HEK293 (cell line): ENCODE data around the gene FANCE.

Experiments used
- AEBP2 ChIP-seq: fragments of 450-650 bp; formaldehyde crosslinking; IDR thresholded peaks from 2 replicates; pipeline ENCODE4 v1.5.1; 2016; ENCODE audit warnings: missing biosample characterization, missing genetic modification characterization, borderline replicate concordance
- CTCF ChIP-seq: fragments of 450-650 bp; formaldehyde crosslinking; IDR thresholded peaks from 2 replicates; pipeline ENCODE4 v1.5.1; 2016; ENCODE audit warnings: missing biosample characterization, missing genetic modification characterization
- GLIS2 ChIP-seq: fragments of 450-650 bp; formaldehyde crosslinking; IDR thresholded peaks from 2 replicates; pipeline ENCODE4 v1.5.1; 2016; ENCODE audit warnings: missing biosample characterization, missing genetic modification characterization
- KLF8 ChIP-seq: fragments of 450-650 bp; formaldehyde crosslinking; IDR thresholded peaks from 2 replicates; pipeline ENCODE4 v1.5.1; 2016; ENCODE audit warnings: missing biosample characterization, missing genetic modification characterization
- PRDM2 ChIP-seq: fragments of 450-650 bp; formaldehyde crosslinking; IDR thresholded peaks from 2 replicates; pipeline ENCODE4 v1.5.1; 2016; ENCODE audit warnings: missing biosample characterization, missing genetic modification characterization, borderline replicate concordance
- ZBTB10 ChIP-seq: fragments of 450-650 bp; formaldehyde crosslinking; IDR thresholded peaks from 2 replicates; pipeline ENCODE4 v1.5.1; 2016; ENCODE audit warnings: missing biosample characterization, missing genetic modification characterization
- ZBTB11 ChIP-seq: fragments of 450-650 bp; formaldehyde crosslinking; conservative IDR thresholded peaks from 2 replicates; pipeline ENCODE4 v1.5.1; 2016; ENCODE audit warnings: low read depth, missing biosample characterization, missing genetic modification characterization
- ZBTB26 ChIP-seq: fragments of 450-650 bp; formaldehyde crosslinking; optimal IDR thresholded peaks from 2 replicates; pipeline ENCODE3; 2016; ENCODE audit warnings: missing biosample characterization, mild to moderate bottlenecking, missing genetic modification characterization
- ZBTB7A ChIP-seq: fragments of 450-650 bp; formaldehyde crosslinking; IDR thresholded peaks from 2 replicates; pipeline ENCODE4 v1.5.1; 2016; ENCODE audit warnings: low read depth, missing biosample characterization, missing genetic modification characterization
- ZNF133 ChIP-seq: fragments of 450-650 bp; formaldehyde crosslinking; IDR thresholded peaks from 2 replicates; pipeline ENCODE4 v1.5.1; 2016; ENCODE audit warnings: missing biosample characterization, missing genetic modification characterization
- ZNF146 ChIP-seq: fragments of 450-650 bp; formaldehyde crosslinking; IDR thresholded peaks from 2 replicates; pipeline ENCODE4 v1.5.1; 2016; ENCODE audit warnings: missing biosample characterization, missing genetic modification characterization
- ZNF530 ChIP-seq: fragments of 450-650 bp; formaldehyde crosslinking; IDR thresholded peaks from 2 replicates; pipeline ENCODE4 v1.5.1; 2016; ENCODE audit warnings: low read depth, missing biosample characterization, missing genetic modification characterization
- ZNF544 ChIP-seq: fragments of 450-650 bp; formaldehyde crosslinking; IDR thresholded peaks from 2 replicates; pipeline ENCODE4 v1.5.0; 2017; ENCODE audit warnings: missing biosample characterization, missing genetic modification characterization
- ZNF580 ChIP-seq: fragments of 450-650 bp; formaldehyde crosslinking; IDR thresholded peaks from 2 replicates; pipeline ENCODE4 v1.5.1; 2016; ENCODE audit warnings: missing biosample characterization, missing genetic modification characterization
- ZNF645 ChIP-seq: fragments of 450-650 bp; formaldehyde crosslinking; IDR thresholded peaks from 2 replicates; pipeline ENCODE4; 2016; ENCODE audit warnings: missing biosample characterization, missing genetic modification characterization
- ZNF677 ChIP-seq: fragments of 450-650 bp; IDR thresholded peaks from 2 replicates; pipeline ENCODE4 v1.5.0; 2018; ENCODE audit warnings: missing biosample characterization, mild to moderate bottlenecking, missing genetic modification characterization, moderate library complexity
- ZNF777 ChIP-seq: fragments of 450-650 bp; formaldehyde crosslinking; IDR thresholded peaks from 2 replicates; pipeline ENCODE4 v1.5.1; 2017; ENCODE audit warnings: missing biosample characterization, missing genetic modification characterization, borderline replicate concordance
- ZSCAN30 ChIP-seq: fragments of 450-650 bp; IDR thresholded peaks from 2 replicates; pipeline ENCODE4 v1.5.1; 2018; ENCODE audit warnings: missing biosample characterization, mild to moderate bottlenecking, missing genetic modification characterization, moderate library complexity

The FANCE gene

GRCh38 chr6:35468181-35468979 lies 16.2 kb downstream of the FANCE start, which contains the start of gene RPL10A (continued):
- peak; percentile 62 for TF ChIP-seq ZBTB26 (tag by site-specific recombination)
- no peak for TF ChIP-seq ZNF544 (tag by site-specific recombination)
- TF ChIP-seq ZNF133 (tag by site-specific recombination) = no peak
- peak; percentile 91 for TF ChIP-seq KLF8 (tag by site-specific recombination)
- no peak for TF ChIP-seq AEBP2 (tag by site-specific recombination)
- peak; percentile 94 for TF ChIP-seq ZNF580 (tag by site-specific recombination)
- peak; percentile 21; the same call in 1 of the 2 replicates for TF ChIP-seq ZNF777 (tag by site-specific recombination)
- peak; percentile 42 for TF ChIP-seq ZBTB7A (tag by site-specific recombination)
- peak; percentile 61 for TF ChIP-seq ZSCAN30 (tag by site-specific recombination)
- peak; percentile 1; the same call in 1 of the 2 replicates for TF ChIP-seq ZNF146 (tag by site-specific recombination)
- peak; percentile 78 for TF ChIP-seq GLIS2 (tag by site-specific recombination)
- TF ChIP-seq ZNF677 (tag by site-specific recombination) = no peak; the same call in 1 of the 2 replicates
- peak; percentile 98 for TF ChIP-seq ZBTB10 (tag by site-specific recombination)
- no peak for TF ChIP-seq PRDM2 (tag by site-specific recombination)
- TF ChIP-seq ZNF530 (tag by site-specific recombination) = no peak
- TF ChIP-seq CTCF (tag by site-specific recombination) = peak; percentile 99
- peak; percentile 54 for TF ChIP-seq ZBTB11 (tag by site-specific recombination)
- TF ChIP-seq ZNF645 (tag by site-specific recombination) = peak; percentile 55; the same call in 1 of the 2 replicates
